K562 (cell line): Measurements from ENCODE around the gene ATXN7L2. TPM values are rescaled to one million over a fixed set of nuclear protein-coding genes. Genes with fewer than 3 reads are reported as not detected.
A peak's percentile ranks its signal among the peaks of the same experiment; 100 is the strongest.

Experiments
- ARNT ChIP-seq, 2 experiments: fragments of 450-650 bp; IDR thresholded peaks; 2 replicates each; pipeline ENCODE4 v1.6.1; 2016; ENCODE audit warnings: mild to moderate bottlenecking in 1 of 2
- C11orf30 ChIP-seq: fragments of 450-650 bp; IDR thresholded peaks from 2 replicates; pipeline ENCODE4 v1.6.1; 2016; ENCODE audit warnings: low read depth, mild to moderate bottlenecking
- CBX5 ChIP-seq: IDR thresholded peaks from 2 replicates; pipeline ENCODE4 v1.6.1; 2014; ENCODE audit warnings: low read depth, borderline replicate concordance
- FOXJ2 ChIP-seq: fragments of 200-800 bp; sonication (Bioruptor generic); IDR thresholded peaks from 2 replicates; pipeline ENCODE4 v1.6.1; 2016; ENCODE audit warnings: missing genetic modification characterization, missing compliant biosample characterization
- HDAC8 ChIP-seq: fragments of 450-650 bp; IDR thresholded peaks from 2 replicates; pipeline ENCODE4 v1.6.1; 2016; ENCODE audit warnings: mild to moderate bottlenecking, missing genetic modification characterization, moderate library complexity, missing compliant biosample characterization
- ID3 ChIP-seq, 2 experiments: fragments of 250-450 bp in 1 of 2; fragments of 450-650 bp in 1 of 2; sonication (Bioruptor Pico) in 1 of 2; IDR thresholded peaks; 2 replicates each; pipeline versions ENCODE4 v1.6.1 to v1.8.0; 2016 to 2021; ENCODE audit warnings: mild to moderate bottlenecking in 2 of 2, moderate library complexity in 2 of 2, missing compliant biosample characterization in 1 of 2, missing genetic modification characterization in 1 of 2
- KDM2B ChIP-seq: fragments of 250-450 bp; sonication (Bioruptor Pico); IDR thresholded peaks from 2 replicates; pipeline ENCODE4 v1.8.0; 2021; ENCODE audit warnings: mild to moderate bottlenecking, moderate library complexity
- LARP7 ChIP-seq: fragments of 450-650 bp; IDR thresholded peaks from 2 replicates; pipeline ENCODE4 v1.6.1; 2016
- NFXL1 ChIP-seq: fragments of 450-650 bp; formaldehyde crosslinking; IDR thresholded peaks from 2 replicates; pipeline ENCODE4 v1.4.0; 2021; ENCODE audit warnings: mild to moderate bottlenecking
- POLR2AphosphoS2 ChIP-seq: IDR thresholded peaks from 2 replicates; pipeline ENCODE4 v1.6.1; 2012; ENCODE audit warnings: low read length, improper control_type of control experiment
- POLR2AphosphoS5 ChIP-seq: IDR thresholded peaks from 2 replicates; pipeline ENCODE4 v1.6.1; 2011; ENCODE audit warnings: mild to moderate bottlenecking, low read depth, low read length, moderate library complexity; ENCODE audit not compliant: control insufficient read depth, insufficient read depth
- PPARD ChIP-seq: fragments of 250-450 bp; sonication (Bioruptor Pico); IDR thresholded peaks from 2 replicates; pipeline ENCODE4 v1.8.0; 2022; ENCODE audit warnings: inconsistent platforms, mild to moderate bottlenecking, moderate library complexity
- SRSF9 ChIP-seq: fragments of 200-400 bp; formaldehyde crosslinking; IDR thresholded peaks from 2 replicates; pipeline ENCODE4 v1.6.1; 2017; ENCODE audit warnings: low read depth, low read length, borderline replicate concordance
- ZBTB49 ChIP-seq: sonication (generic); formaldehyde crosslinking; IDR thresholded peaks from 2 replicates; pipeline ENCODE4 v1.8.0; 2022; ENCODE audit warnings: missing genetic modification reagents, mild to moderate bottlenecking, borderline replicate concordance
- ZFP91 ChIP-seq: sonication (generic); formaldehyde crosslinking; IDR thresholded peaks from 2 replicates; pipeline ENCODE4 v1.8.0; 2022; ENCODE audit warnings: mild to moderate bottlenecking, missing genetic modification reagents
- ZNF583 ChIP-seq: fragments of 250-450 bp; sonication (Bioruptor Pico); IDR thresholded peaks from 2 replicates; pipeline ENCODE4 v1.4.0; 2020
- ZNF766 ChIP-seq: fragments of 200-800 bp; sonication (Bioruptor generic); conservative IDR thresholded peaks from 2 replicates; pipeline ENCODE4 v1.6.1; 2016; ENCODE audit warnings: missing genetic modification characterization, missing compliant biosample characterization
- polyA plus RNA-seq, 8 experiments: library from polyadenylated mRNA; depleted of rRNA in 4 of 8; stranded (reverse) in 5 of 8; unstranded in 3 of 8; fragments of >200 nt; fragmentation: Nextera tagmentation in 2 of 8; fragmentation: Illumina TruSeq in 1 of 8; extraction: Ambion mirVana in 2 of 8; extraction: Trizol in 1 of 8; gene quantifications; 2 replicates each; pipeline versions ENCODE4 v1.2.1 to v1.2.3, GENCODE V29; 2011 to 2014; ENCODE audit warnings: inconsistent platforms in 1 of 8, missing spikeins in 1 of 8
- total RNA-seq, 7 experiments: library from RNA; depleted of rRNA in 6 of 7; stranded (reverse); fragments of >200 nt in 6 of 7; fragmentation: Illumina TruSeq in 2 of 7; extraction: Trizol in 2 of 7; gene quantifications; 2 replicates each; pipeline versions ENCODE4 v1.2.1 to v1.2.3, GENCODE V29; 2011 to 2021; ENCODE audit warnings: low replicate concordance in 1 of 7
- TF ChIP-seq, protein P1 (sequence below): fragments of 450-650 bp; IDR thresholded peaks from 2 replicates; pipeline ENCODE4 v1.7.0; 2016; ENCODE audit warnings: borderline replicate concordance
- TF ChIP-seq, protein P2 (sequence below): sonication (generic); formaldehyde crosslinking; IDR thresholded peaks from 2 replicates; pipeline ENCODE4 v1.8.0; 2022; ENCODE audit warnings: mild to moderate bottlenecking, missing genetic modification reagents

ATXN7L2 gene
- total and polyA plus RNA-seq, 9 of the 15 experiments (the other 6 are each of a cell fraction or from before 2014, with no cell fraction given), result 0.21 to 10.4 (median 5.8) TPM

- no peak for TF ChIP-seq ZNF583 (CRISPR knock-in tag)
- TF ChIP-seq C11orf30, result no peak
- no peak for TF ChIP-seq CBX5
- TF ChIP-seq POLR2AphosphoS2, result no peak
- no peak for TF ChIP-seq ZFP91 (CRISPR knock-in tag)
- no peak for TF ChIP-seq NFXL1 (CRISPR knock-in tag)
- no peak for TF ChIP-seq POLR2AphosphoS5
- TF ChIP-seq PPARD (CRISPR knock-in tag), result no peak
- TF ChIP-seq ARNT (IDR thresholded peaks at IDR 0.05), result no peak
- TF ChIP-seq HDAC8 (tag), result no peak
- no peak for TF ChIP-seq ID3 (CRISPR knock-in tag; IDR thresholded peaks at IDR 0.05)
- TF ChIP-seq ID3 (tag; IDR thresholded peaks at IDR 0.05), result no peak
- TF ChIP-seq SRSF9, result no peak
- no peak for TF ChIP-seq KDM2B (CRISPR knock-in tag)
- TF ChIP-seq, protein P1, sequence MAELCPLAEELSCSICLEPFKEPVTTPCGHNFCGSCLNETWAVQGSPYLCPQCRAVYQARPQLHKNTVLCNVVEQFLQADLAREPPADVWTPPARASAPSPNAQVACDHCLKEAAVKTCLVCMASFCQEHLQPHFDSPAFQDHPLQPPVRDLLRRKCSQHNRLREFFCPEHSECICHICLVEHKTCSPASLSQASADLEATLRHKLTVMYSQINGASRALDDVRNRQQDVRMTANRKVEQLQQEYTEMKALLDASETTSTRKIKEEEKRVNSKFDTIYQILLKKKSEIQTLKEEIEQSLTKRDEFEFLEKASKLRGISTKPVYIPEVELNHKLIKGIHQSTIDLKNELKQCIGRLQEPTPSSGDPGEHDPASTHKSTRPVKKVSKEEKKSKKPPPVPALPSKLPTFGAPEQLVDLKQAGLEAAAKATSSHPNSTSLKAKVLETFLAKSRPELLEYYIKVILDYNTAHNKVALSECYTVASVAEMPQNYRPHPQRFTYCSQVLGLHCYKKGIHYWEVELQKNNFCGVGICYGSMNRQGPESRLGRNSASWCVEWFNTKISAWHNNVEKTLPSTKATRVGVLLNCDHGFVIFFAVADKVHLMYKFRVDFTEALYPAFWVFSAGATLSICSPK, result no peak
- TF ChIP-seq FOXJ2 (tag), result no peak
- no peak for TF ChIP-seq LARP7
- TF ChIP-seq ZBTB49 (CRISPR knock-in tag), result 0 out of 2 replicates have a peak, but pooled peaks have one; percentile 29
- TF ChIP-seq, protein P2, sequence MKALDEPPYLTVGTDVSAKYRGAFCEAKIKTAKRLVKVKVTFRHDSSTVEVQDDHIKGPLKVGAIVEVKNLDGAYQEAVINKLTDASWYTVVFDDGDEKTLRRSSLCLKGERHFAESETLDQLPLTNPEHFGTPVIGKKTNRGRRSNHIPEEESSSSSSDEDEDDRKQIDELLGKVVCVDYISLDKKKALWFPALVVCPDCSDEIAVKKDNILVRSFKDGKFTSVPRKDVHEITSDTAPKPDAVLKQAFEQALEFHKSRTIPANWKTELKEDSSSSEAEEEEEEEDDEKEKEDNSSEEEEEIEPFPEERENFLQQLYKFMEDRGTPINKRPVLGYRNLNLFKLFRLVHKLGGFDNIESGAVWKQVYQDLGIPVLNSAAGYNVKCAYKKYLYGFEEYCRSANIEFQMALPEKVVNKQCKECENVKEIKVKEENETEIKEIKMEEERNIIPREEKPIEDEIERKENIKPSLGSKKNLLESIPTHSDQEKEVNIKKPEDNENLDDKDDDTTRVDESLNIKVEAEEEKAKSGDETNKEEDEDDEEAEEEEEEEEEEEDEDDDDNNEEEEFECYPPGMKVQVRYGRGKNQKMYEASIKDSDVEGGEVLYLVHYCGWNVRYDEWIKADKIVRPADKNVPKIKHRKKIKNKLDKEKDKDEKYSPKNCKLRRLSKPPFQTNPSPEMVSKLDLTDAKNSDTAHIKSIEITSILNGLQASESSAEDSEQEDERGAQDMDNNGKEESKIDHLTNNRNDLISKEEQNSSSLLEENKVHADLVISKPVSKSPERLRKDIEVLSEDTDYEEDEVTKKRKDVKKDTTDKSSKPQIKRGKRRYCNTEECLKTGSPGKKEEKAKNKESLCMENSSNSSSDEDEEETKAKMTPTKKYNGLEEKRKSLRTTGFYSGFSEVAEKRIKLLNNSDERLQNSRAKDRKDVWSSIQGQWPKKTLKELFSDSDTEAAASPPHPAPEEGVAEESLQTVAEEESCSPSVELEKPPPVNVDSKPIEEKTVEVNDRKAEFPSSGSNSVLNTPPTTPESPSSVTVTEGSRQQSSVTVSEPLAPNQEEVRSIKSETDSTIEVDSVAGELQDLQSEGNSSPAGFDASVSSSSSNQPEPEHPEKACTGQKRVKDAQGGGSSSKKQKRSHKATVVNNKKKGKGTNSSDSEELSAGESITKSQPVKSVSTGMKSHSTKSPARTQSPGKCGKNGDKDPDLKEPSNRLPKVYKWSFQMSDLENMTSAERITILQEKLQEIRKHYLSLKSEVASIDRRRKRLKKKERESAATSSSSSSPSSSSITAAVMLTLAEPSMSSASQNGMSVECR, result peak; percentile 95
- TF ChIP-seq ZNF766 (CRISPR knock-in tag), result no peak
Measured at GRCh38 chr1:109478806-109479205, 4.9 kb upstream of the ATXN7L2 start (continued).
